Gastroesophageal sphincter (tissue), 4 donors: ENCODE data around the gene TOLLIP. TPM values are rescaled to one million over a fixed set of nuclear protein-coding genes. Genes with fewer than 3 reads are reported as not detected.
A peak's percentile ranks its signal among the peaks of the same experiment; 100 is the strongest.

Experiments used
- ATAC-seq: fragments of 150-250 bp; one replicate; pipeline ENCODE4 v1.9.1; 2016; ENCODE audit warnings: mild to moderate bottlenecking, moderate library complexity
- H3K27ac ChIP-seq, 4 donors: fragments of 200-600 bp; sonication (generic) in 3 of 4; 1 replicate in 3 of 4; 2 replicates in 1 of 4; pipeline ENCODE4 v1.5.1; 2016 to 2019
- H3K27me3 ChIP-seq: fragments of 200-600 bp; sonication (generic); one replicate; pipeline ENCODE4 v1.5.1; 2019
- H3K36me3 ChIP-seq, 2 donors: fragments of 200-600 bp; sonication (generic); one replicate each; pipeline ENCODE4 v1.5.1; 2019; ENCODE audit warnings: control low read depth in 1 of 2
- H3K4me1 ChIP-seq, 3 donors: fragments of 200-600 bp; sonication (generic); 1 replicate in 2 of 3; 2 replicates in 1 of 3; pipeline ENCODE4 v1.5.1; 2016 to 2019; ENCODE audit warnings: control low read depth in 2 of 3
- H3K4me3 ChIP-seq, 2 donors: fragments of 200-600 bp; sonication (generic); one replicate each; pipeline ENCODE4 v1.5.1; 2019; ENCODE audit warnings: mild to moderate bottlenecking in 1 of 2, moderate library complexity in 1 of 2
- H3K9me3 ChIP-seq, 3 donors: fragments of 200-600 bp; sonication (generic); one replicate each; pipeline ENCODE4 v1.5.1; 2017 to 2019; ENCODE audit warnings: control low read depth in 2 of 3
- EP300 ChIP-seq: sonication (generic); formaldehyde crosslinking; IDR thresholded peaks from one replicate; pipeline ENCODE4 v1.6.1; 2017; ENCODE audit warnings: antibody characterized with exemption, mild to moderate bottlenecking
- POLR2A ChIP-seq, 2 donors: fragments of 450-650 bp; IDR thresholded peaks; one replicate each; pipeline ENCODE4 v1.6.1; 2017; ENCODE audit warnings: antibody characterized with exemption in 2 of 2, mild to moderate bottlenecking in 2 of 2, moderate library complexity in 1 of 2
- POLR2AphosphoS5 ChIP-seq: sonication (generic); formaldehyde crosslinking; IDR thresholded peaks from one replicate; pipeline ENCODE4 v1.6.1; 2017; ENCODE audit warnings: antibody characterized with exemption
- WGBS, 2 donors: methylation state at CpG; one replicate each; pipeline ENCODE4 v1.1.5; 2018; ENCODE audit warnings: low coverage in 1 of 2; 5-methylcytosine and 5-hydroxymethylcytosine counted together
- total RNA-seq, 4 donors: library from RNA; depleted of rRNA; stranded (reverse); fragments of >200 nt; gene quantifications; one replicate each; pipeline ENCODE4 v1.1.0, GENCODE V29; 2016
- TF ChIP-seq, protein P1 (sequence below), 4 experiments: fragments of 200-600 bp in 2 of 4; fragments of 450-650 bp in 2 of 4; sonication (generic) in 1 of 4; IDR thresholded peaks; one replicate each; pipeline ENCODE4 v1.5.1; 2017 to 2019; ENCODE audit warnings: antibody characterized with exemption in 4 of 4, mild to moderate bottlenecking in 2 of 4, moderate library complexity in 2 of 4

TOLLIP gene
- total RNA-seq, 4 donors from 2014 or later = 42.3 to 70.6 (median 49.1) TPM

DNA sequence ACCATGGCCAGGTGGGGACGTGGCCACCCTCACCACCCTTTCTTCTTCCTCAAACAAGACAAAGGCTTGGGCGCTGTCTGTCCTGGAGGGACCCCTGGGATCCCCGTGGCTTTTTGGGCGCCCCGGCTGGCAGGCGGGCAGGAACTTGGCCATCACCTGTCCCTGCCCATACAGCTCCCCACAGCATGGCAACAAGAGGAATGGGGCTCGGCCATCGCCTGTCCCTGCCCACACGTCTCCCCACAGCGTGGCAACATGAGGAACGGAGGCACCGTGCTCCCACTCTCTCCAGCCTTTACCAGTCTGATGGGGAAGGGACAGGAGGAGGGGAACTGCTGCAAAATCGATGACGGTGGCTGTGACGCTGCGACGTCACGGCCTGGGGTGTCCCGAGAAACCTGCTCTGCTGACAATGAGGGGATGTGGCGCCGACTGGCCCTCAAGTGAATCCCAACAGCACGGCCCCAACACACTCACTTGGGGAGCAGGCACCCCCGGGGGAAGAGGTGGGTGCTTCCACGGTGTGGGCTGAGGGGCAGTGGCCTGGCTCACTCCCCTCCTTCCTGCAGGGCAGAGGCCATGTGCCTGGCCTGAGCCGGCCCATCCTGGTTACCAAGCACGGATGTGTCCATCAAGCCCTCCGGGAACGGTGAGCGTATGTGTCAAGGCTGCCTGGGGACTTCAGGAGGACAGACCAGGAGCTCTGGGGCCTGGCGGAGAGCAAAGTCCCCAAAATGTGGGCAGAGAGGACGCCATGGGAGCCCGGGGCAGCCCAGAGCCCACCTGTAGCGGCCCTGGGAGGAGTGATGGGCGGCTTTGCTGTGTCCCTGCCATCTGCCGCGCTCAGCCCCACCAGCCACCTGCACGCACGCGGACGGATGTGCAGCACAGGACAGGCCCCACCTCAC lies 30.4 kb downstream of the TOLLIP start:
- Histone ChIP-seq H3K27ac (no peak overlapping the region), H3K27me3 (no peaks in the 10 kb centered on the region), H3K4me1 (peaks cover 0 to 26% (median 0%) of the 10 kb centered on the region in 3 donors), H3K9me3 (no peaks in the 10 kb centered on the region), H3K4me3 (no peak overlapping the region), H3K36me3 (peaks cover 0 to 97% of the 10 kb centered on the region in 2 donors)
- TF ChIP-seq, protein P1, sequence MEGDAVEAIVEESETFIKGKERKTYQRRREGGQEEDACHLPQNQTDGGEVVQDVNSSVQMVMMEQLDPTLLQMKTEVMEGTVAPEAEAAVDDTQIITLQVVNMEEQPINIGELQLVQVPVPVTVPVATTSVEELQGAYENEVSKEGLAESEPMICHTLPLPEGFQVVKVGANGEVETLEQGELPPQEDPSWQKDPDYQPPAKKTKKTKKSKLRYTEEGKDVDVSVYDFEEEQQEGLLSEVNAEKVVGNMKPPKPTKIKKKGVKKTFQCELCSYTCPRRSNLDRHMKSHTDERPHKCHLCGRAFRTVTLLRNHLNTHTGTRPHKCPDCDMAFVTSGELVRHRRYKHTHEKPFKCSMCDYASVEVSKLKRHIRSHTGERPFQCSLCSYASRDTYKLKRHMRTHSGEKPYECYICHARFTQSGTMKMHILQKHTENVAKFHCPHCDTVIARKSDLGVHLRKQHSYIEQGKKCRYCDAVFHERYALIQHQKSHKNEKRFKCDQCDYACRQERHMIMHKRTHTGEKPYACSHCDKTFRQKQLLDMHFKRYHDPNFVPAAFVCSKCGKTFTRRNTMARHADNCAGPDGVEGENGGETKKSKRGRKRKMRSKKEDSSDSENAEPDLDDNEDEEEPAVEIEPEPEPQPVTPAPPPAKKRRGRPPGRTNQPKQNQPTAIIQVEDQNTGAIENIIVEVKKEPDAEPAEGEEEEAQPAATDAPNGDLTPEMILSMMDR (IDR thresholded peaks at IDR 0.05) = no peak
- no peak for TF ChIP-seq POLR2AphosphoS5
- no peak for TF ChIP-seq POLR2A (IDR thresholded peaks at IDR 0.05)
- no peak for TF ChIP-seq EP300
- 95% methylated on average over 12 of the region's 40 CpGs; no CpG with 5 or more reads in 1 of the 2 donors for WGBS, 2 donors
- ATAC-seq = no peak

DNA sequence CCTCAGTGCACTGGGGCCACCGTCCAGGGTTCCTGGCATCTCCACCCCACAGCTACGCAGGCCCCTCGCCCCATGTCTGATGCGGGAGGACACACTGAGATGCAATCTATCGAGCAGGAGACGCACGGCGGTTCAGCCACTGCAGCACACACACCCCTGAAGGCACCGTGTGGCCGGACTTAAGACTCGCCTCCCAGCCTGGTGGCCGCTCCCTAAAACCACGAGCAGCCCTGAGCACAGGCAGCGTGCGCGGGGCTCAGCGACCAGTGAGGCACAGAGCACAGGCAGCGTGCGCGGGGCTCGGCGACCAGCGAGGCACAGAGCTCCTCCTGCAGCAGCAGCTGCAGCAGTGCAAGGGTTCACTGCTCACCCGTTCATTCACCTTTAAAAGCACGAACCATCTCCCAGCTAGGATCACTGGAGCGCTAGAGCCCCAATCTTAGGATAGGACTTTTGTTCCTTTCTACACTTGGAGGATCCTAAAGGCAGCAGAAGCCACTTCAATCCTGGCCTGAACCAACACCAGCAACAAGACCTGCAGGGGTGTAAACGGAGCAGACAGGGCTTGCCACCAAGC lies 31.4 kb downstream of the TOLLIP start:
- Histone ChIP-seq H3K36me3 (peaks cover 0 to 95% of the 10 kb centered on the region in 2 donors), H3K27ac (no peak overlapping the region), H3K4me3 (no peak overlapping the region), H3K27me3 (no peaks in the 10 kb centered on the region), H3K4me1 (peaks cover 0 to 26% (median 0%) of the 10 kb centered on the region in 3 donors), H3K9me3 (no peaks in the 10 kb centered on the region)
- 83% methylated on average over 1 of the region's 27 CpGs; no CpG with 5 or more reads in 1 of the 2 donors for WGBS, 2 donors
- no peak for ATAC-seq
- TF ChIP-seq, protein P1 (IDR thresholded peaks at IDR 0.05) = no peak
- TF ChIP-seq POLR2A (IDR thresholded peaks at IDR 0.05) (no peak), EP300 (no peak), POLR2AphosphoS5 (no peak)

DNA sequence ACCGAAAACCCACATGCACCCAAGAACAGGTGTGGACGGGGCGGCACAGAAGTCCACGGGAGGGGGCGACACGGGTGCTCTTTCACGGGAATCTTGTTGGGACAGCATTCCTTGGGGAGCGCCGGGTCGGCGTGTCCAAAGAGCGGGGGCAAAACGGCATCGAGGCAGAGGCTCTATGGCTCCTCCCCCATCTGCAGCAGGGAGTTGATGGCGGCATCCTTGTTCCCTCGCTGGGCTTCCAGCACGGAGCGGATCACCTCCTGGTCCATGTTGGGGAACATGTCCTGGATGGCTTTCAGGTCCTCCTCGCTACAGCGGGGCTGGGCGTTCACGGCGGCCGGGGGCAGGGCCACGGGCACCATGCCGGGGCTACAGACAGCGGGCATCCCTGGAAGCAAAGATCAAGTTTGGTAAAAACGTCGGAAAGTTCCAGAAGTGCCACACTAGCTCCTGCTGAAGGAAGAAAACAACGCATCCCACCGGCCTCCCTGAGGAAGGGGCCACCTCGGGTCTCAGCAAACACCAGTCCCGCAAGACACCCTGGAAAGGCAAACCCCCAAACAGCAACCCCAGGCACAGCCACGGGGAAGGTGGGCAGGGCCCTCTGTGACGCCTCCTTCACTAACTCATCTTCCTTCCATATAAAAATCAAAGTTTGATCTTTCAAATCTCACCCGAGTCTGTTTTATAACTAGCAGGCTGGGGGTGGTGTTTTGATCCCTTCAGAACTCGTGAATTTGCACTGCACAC lies 32.4 kb downstream of the TOLLIP start:
- WGBS, 2 donors = 71 to 80% methylated on average over 8 to 19 of the region's 37 CpGs
- Histone ChIP-seq H3K36me3 (peaks cover 0 to 92% of the 10 kb centered on the region in 2 donors), H3K9me3 (no peaks in the 10 kb centered on the region), H3K27ac (peak overlapping the region in 3 of 4 donors; percentile 68 to 73 (median 72)), H3K27me3 (no peaks in the 10 kb centered on the region), H3K4me1 (peaks cover 0 to 24% (median 0%) of the 10 kb centered on the region in 3 donors), H3K4me3 (no peak overlapping the region)
- ATAC-seq = no peak
- TF ChIP-seq, protein P1 (IDR thresholded peaks at IDR 0.05) = no peak
- TF ChIP-seq EP300 (no peak), POLR2A (IDR thresholded peaks at IDR 0.05) (no peak), POLR2AphosphoS5 (no peak)

DNA sequence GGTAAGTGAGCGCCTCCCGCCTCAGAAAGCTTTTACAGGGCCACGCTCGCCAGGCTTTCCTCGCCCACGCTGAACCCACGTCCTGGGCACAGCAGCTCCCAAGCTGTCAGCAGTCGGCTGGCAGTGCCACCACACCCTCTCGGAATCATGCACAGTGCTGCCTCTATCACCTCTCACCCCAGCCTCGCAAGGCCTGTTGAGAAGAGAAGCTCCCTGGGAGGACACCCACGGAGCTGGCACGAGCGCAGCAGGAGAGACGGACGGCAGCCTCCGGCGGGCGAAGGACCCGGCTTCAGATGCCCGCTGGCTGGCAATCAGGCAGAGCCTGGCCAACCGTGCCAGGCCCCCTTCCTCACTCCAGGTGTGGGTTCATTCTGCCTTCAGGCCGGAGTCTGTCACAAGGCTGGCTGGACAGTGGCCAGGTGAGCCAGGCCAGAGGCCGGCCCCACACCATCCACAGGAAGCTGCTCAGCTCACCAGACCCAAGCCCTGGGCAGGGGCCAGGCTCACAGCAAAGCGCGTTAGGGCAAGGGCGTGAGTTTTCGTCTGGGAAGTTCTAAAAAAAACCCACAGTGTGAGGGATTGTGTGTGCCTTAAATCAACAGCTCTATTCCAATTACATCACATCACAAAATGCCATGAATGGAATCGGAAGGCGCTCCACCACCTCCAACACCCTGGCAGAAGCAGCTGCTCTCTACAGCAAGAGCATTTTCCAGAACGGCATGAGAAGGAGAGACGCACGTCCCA lies 33.2 kb downstream of the TOLLIP start:
- peaks cover 0 to 87% of the 10 kb centered on the region in 2 donors for H3K36me3 ChIP-seq
- peaks cover 0 to 18% (median 0%) of the 10 kb centered on the region in 3 donors for H3K4me1 ChIP-seq
- no peak overlapping the region for H3K4me3 ChIP-seq
- TF ChIP-seq POLR2AphosphoS5 = peak; percentile 58
- no peak for TF ChIP-seq POLR2A (IDR thresholded peaks at IDR 0.05)
- TF ChIP-seq EP300 = no peak
- TF ChIP-seq, protein P1 (IDR thresholded peaks at IDR 0.05) = no peak
- ATAC-seq = peak; percentile 79
- 73 to 80% methylated on average over 2 to 3 of the region's 32 CpGs for WGBS, 2 donors
- no peaks in the 10 kb centered on the region for H3K9me3 ChIP-seq
- no peaks in the 10 kb centered on the region for H3K27me3 ChIP-seq
- peak overlapping the region in 3 of 4 donors; percentile 68 to 73 (median 72) for H3K27ac ChIP-seq
